AG04449 (cell line): ENCODE results near the gene BTG1.

ENCODE experiments used
- CTCF ChIA-PET: fragments of 350-600 bp; formaldehyde crosslinking; extraction: SDS; loops from one replicate; lab custom pipeline; 2021; ENCODE audit warnings: antibody characterized with exemption; lab: Yijun Ruan, JAX
- POLR2A ChIA-PET: fragments of 400-600, 350-600 bp; formaldehyde crosslinking; extraction: SDS; loops from one replicate; lab custom pipeline; 2020; ENCODE audit warnings: antibody characterized with exemption, inconsistent platforms; lab: Yijun Ruan, JAX
- DNase-seq: peaks from one replicate; pipeline ENCODE4 v3.0.0-alpha.2; 2010; ENCODE audit warnings: low read depth, low spot score
- H3K4me3 ChIP-seq: 2 replicates; pipeline ENCODE4 v1.5.1; 2011; ENCODE audit warnings: low read depth, mild to moderate bottlenecking, control low read depth, low read length
- CTCF ChIP-seq: IDR thresholded peaks from one replicate; pipeline ENCODE4 v1.5.1; 2011; ENCODE audit warnings: mild to moderate bottlenecking, moderate library complexity, low read length, control low read depth, inconsistent platforms; ENCODE audit not compliant: insufficient read depth; ENCODE audit errors: missing control alignments

The BTG1 gene

GRCh38 chr12:92114834-92115233 is 30.8 kb downstream of the BTG1 start:
- TF ChIP-seq CTCF, result no peak
- POLR2A ChIA-PET, result no interaction called here
- CTCF ChIA-PET, result interaction anchor here (1.2 to 1.6 kb wide), 2 partner anchors 31 to 303 kb away, joined by 3 to 5 read pairs; partner anchors contain the start of gene BTG1
- DNase-seq, result no peak
- H3K4me3 ChIP-seq, result no peak overlapping the region

GRCh38 chr12:92111256-92111655 is 34.4 kb downstream of the BTG1 start:
- CTCF ChIA-PET, result interaction anchor here (1.3 kb wide), 1 partner anchor 15 kb away, joined by 3 read pairs; no protein-coding TSS in a partner anchor

GRCh38 chr12:92110083-92110640 is 35.5 kb downstream of the BTG1 start:
- no peak for TF ChIP-seq CTCF
- no peak for DNase-seq
- ChIA-PET POLR2A (no interaction called here), CTCF (interaction anchor here (1.3 kb wide), 1 partner anchor 14 kb away, joined by 3 read pairs; no protein-coding TSS in a partner anchor)
- H3K4me3 ChIP-seq, result no peak overlapping the region

More at GRCh38 chr12:92111256-92111655, 34.4 kb downstream of the BTG1 start:
- H3K4me3 ChIP-seq, result no peak overlapping the region
- DNase-seq, result no peak
- no peak for TF ChIP-seq CTCF
- POLR2A ChIA-PET, result no interaction called here

GRCh38 chr12:92109613-92110012 is 36.0 kb downstream of the BTG1 start:
- no peak for TF ChIP-seq CTCF
- ChIA-PET CTCF (interaction anchor here (1.2 kb wide), 1 partner anchor 16 kb away, joined by 3 read pairs; no protein-coding TSS in a partner anchor), POLR2A (no interaction called here)
- H3K4me3 ChIP-seq, result no peak overlapping the region
- no peak for DNase-seq

GRCh38 chr12:92108651-92109050 is 37.0 kb downstream of the BTG1 start:
- no peak overlapping the region for H3K4me3 ChIP-seq
- CTCF ChIA-PET, result interaction anchor here (1.0 to 1.2 kb wide), 3 partner anchors 13 to 297 kb away, joined by 3 to 4 read pairs (median 3); no protein-coding TSS in a partner anchor
- POLR2A ChIA-PET, result no interaction called here
- no peak for TF ChIP-seq CTCF
- DNase-seq, result peak; percentile 66

GRCh38 chr12:92107621-92108131 is 38.0 kb downstream of the BTG1 start:
- no peak overlapping the region for H3K4me3 ChIP-seq
- no peak for TF ChIP-seq CTCF
- ChIA-PET POLR2A (no interaction called here), CTCF (interaction anchor here (1.0 to 1.2 kb wide), 2 partner anchors 12 to 296 kb away, joined by 3 to 4 read pairs; no protein-coding TSS in a partner anchor)
- DNase-seq, result no peak
